Measurements from ENCODE around the gene TFDP2.

Gene TFDP2

DNA sequence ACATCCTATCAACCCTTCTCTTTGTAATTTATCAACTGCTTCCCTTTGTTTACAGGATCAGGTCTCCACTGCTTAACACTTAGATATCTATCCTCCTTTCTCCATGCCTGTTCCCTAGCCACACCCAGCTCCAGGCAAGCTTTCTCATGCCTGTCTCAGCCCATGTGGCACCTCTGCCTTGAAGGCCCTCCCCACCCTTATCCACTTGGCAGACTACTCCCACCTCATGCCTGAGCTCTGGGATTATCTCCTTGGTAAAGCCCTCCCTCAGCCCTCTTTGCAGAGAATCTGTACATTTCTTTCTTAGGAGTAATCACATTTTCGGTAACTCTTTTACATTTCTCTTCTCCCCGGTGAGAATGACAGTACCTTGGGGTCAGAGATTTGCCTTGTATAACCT lies 176.9 kb downstream of the TFDP2 start:
- DNase-seq (ENCODE audit: low read depth in 2 of 2, low spot score in 1 of 2) = no peak

DNA sequence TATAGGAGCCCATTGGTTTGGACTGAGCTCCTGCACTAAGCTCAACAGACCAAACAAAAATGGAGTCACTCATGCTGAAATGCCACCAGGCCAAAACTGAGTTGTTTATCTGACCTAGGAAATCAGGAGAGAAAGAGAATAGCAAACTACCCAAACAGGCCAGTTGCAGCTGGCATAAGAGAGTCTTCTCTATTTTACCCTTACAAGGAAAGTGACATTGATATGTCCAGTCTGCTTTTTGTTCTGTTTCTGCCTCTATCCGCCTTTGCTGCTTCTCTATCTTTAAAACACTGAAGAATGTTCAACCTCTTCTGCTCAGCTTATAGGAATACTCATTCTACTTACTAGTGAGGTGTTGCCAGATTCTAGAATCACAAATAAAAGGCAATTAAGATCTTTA lies 177.8 kb downstream of the TFDP2 start:
- DNase-seq (ENCODE audit: low read depth in 2 of 2, low spot score in 1 of 2) = no peak

DNA sequence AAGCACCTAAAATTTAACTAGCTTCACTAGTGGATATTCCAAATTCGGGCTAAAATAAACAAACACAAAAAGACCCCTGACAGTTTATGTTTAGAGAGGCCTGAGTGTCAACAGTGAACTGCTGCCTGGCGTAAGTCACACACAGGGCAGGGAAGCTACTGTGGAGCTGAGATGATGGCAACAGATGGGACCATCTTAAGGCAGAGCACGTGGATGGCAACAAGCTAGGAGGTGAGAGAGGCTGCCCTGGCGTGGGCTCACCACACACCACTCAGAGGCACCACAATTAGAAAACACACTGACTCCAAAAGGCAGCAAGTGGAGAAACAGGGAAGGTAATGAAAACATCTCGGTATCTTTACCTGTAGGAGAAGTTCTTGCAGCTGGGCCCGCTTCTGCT lies 179.6 kb downstream of the TFDP2 start:
- no peak for DNase-seq (ENCODE audit: low read depth in 2 of 2, low spot score in 1 of 2)

DNA sequence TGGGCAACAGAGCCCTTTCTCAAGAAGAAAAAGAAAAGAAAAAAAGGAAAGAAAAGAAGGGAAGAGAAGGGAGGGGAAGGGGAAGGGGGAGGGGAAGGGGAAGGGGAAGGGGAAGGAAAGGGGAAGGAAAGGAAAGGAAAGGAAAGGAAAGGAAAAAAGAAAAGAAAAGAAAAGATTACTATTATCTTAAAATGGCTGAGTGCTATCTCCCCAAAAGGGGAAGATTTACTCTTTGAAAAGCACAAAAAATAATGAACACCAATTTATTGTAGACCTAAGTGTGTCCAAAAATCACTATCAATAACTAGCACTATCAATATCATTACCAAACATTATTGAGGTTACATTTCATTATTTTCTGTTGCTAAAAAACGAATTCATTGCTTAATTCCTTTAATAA lies 183.9 kb downstream of the TFDP2 start:
- no peak for DNase-seq (ENCODE audit: low read depth in 2 of 2, low spot score in 1 of 2)

DNA sequence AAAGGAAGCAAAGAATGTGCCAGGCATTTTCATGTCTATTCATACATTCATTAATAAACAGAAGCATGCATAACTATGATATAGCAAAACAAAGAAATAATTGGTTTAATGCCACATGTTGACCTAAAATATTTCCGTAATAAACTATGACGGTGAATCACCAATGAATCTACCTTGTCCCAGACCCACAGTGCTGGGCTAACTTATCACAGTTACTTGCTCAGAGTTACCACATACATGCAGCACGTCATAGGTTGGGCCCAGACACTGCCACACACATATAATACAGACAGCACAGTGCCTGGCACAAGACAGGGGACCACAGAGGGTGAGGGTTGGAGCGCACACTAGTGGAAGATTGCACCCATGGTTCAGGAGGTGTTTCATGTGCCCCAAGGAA lies 186.0 kb downstream of the TFDP2 start:
- no peak for DNase-seq (ENCODE audit: low read depth in 2 of 2, low spot score in 1 of 2)

DNA sequence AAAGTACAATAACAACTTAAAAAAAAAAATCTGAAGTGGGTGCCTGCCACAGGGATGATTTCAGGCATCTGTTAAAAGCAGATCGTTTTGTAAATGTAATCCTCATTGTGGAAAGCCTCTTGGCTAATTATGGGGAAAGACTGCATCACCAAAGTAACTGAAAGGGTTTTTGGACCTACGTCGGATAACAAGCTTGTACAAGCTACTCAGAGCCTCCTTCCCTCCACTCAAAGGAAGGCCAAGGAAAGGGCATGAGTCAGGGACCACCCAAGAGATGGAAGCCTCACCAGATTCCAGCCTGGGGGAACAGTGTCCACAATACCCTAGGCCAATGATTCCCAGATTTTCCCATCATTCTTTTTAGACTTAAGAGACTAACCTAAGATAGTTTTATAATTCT lies 188.6 kb downstream of the TFDP2 start:
- no peak for DNase-seq (ENCODE audit: low read depth in 2 of 2, low spot score in 1 of 2)

DNA sequence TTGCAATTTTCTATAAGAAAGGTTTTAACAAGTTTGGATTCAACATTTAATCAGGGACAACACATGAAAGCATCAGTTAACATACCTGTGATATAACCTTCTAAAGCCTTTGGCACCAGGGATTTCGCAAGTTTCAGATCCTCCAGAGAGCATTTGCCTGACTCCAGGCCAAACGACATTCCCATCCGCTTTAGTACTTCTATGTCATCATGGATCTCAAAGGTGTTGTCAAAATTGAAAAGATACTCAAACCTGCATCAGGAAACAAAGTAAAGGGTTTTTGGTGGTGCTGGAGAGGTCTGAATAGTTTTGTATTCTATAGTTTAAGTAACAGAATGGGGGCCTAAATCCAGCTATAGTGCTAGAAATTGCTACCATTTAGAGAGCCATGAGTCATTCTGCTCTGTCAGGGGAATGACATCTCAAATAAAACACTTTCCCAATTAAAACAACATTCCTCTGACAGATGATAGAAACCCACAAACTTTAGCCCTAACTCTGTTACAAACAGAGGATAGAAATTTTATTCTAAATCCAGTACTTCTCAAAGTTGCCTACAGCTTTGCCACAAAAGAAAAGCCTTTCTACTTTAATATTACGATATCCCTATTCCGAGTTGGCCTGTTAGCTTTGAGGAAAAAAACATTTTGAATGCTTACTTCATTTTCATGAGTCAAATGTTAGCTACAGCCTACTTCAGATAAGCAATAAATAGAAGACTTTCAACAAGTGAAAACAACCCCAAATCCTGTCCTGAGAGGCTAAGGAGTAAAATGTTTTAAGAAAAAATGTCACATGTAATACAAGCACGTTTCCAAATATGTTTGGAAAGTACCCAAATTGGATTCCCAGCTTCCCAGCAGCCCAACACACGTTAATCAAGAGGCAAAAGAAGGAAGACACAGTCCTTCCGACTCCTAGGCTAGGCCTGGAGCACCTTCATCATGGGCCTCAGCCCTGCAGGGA lies 189.5 kb downstream of the TFDP2 start:
- DNase-seq (ENCODE audit: low read depth in 2 of 2, low spot score in 1 of 2) = no peak

DNA sequence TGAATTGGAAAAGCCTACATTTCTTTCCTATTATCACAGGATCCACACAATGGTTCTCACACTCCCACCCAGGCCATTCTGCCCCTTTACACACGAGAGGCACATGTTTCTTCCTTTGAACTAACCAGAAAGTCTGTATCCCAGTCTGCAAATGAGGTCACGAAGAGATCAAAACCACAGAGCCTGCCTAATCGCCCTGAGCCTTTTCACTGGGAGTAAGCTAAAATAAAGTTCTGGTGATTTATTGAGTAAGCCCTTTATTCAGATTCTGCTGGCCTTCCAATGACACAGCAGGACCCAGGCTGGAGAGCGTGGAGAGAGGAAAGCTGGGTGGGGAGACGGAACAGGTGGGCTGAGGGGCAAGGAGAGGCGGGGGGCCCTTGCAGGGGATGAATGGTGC lies 194.2 kb downstream of the TFDP2 start:
- no peak for DNase-seq (ENCODE audit: low read depth in 2 of 2, low spot score in 1 of 2)

DNA sequence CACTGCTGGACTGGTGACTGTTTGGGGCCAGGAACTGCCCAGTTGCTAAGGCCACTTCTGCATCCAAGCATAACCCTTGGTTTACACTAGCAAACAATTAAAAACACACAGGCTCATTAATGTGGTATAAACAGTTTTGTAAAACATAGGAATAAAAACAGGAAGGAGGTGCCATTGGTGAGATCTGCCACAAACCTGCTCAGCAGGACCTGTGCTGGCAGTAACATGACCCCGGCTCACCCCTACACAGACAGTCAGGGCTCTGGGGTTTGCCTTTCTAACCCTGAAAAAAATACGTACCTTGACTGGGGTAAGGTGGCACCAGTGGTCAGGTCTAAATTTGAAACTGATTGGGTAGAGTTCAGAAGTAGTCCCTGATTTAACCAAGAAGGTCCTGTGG lies 196.7 kb downstream of the TFDP2 start:
- DNase-seq (ENCODE audit: low read depth in 2 of 2, low spot score in 1 of 2) = no peak

DNA sequence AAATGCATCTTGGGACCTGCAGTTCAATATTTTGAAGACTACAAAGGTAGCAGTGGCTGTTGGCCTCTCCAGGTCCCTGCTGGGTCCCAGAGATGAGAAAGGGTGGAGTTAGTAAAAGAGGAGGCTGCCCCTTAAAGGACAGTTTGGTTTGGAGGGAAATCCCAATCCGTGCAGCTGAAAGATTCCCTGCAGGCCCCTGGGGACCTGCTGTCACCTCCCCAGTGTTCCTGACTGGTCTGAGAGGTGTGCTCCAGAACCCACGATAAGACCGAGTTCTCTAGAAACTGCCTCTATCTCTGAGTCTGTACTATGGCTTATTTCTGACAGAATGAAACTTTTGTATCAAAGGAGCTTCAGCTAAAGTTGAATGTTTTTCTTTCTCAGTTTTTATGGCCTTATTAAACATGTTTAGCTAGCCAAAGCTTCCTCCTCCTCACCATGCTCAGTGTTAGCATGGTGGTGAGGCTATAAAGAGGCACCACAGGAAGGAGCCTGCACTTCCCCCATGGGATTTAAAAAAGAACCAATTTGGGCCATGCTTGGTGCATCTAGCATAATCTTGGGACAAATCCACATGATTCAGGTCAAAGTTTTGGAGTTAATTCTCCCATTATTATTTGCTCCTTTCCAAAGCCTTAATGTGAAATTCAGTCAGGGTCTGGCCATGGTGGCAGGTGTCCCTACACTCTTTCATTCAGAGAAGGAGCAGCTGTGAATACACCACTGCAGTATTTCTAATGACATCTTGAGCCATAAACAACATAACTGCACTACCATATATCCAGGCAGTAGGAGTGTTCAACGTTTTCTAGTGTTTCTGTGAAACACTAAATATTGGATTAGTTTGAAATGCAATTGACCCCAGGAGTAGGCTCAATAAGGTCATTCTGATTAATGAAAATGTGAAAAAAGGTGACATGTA lies 198.5 kb downstream of the TFDP2 start:
- DNase-seq (ENCODE audit: low read depth in 2 of 2, low spot score in 1 of 2) = no peak

DNA sequence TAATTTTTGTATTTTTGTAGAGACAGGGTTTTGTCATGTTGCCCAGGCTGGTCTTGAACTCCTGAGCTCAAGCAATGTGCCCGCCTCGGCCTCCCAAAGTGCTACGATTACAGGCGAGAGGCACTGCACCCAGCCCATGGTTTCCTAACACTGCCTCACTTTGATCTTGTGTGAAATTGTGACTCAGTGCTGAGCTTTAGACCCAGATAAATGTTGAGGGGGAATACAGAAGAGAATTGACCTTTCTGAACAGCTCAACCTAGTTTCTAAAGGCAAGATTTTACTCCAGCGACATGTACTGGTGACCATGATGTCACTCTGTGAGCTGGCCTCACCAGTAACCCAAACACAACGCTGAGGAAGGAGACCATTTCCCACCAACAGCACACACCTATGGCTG lies 199.4 kb downstream of the TFDP2 start:
- no peak for DNase-seq (ENCODE audit: low read depth in 2 of 2, low spot score in 1 of 2)

DNA sequence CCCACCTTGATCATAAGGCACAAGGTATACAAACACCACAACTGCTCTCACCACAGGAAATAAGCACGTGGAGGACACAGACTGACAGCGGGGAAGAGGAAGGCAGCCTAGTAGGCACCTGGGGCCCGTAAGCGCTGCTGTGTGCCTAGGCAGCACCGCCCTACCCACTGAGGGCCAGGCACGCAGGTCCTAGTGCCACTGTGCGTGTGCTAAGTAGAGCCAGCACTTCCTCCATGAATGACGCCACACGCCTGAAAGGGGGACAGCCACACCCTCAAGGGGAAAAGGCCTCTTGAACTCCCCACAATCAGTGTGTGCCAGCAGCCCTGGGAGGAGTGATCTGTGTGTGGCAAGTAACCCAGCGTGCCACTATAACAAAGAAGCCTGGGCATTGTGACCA lies 199.9 kb downstream of the TFDP2 start:
- no peak for DNase-seq (ENCODE audit: low read depth in 2 of 2, low spot score in 1 of 2)

DNA sequence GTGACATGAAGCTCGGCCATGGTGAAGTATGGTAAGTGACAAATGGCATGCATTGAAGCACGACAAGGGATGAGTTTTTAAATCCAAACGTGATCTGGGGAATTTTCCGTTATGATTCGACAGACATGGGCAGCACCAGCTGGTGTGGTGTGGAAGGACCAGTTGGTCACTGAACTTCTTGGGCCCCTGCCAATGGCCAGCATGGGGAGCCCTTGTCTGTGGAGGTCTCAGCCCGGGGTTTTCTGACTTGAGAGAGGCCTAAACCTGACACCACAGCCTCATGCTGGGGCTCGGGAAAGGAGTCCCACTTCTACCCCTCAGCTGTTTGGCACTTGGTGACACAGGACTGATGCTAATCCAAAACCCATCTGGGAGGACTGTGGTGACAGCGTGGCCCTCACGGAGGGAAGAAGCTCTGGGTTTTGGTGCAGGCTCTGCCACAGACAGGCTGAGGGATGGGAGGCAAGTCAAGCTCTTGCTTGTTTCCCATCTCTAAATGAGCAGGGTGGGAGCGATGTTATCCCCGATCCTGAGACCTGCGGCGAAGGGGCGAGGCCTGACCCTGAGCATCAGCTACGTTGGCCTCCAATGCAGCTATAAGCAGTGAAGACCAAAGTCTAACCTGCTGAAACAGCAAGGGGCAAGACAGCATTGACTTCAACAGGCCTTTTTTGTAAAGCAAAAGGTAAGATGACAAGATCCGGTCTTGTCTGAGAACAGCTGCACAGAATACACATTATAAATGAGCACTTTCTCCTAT lies 203.4 kb downstream of the TFDP2 start:
- DNase-seq (ENCODE audit: low read depth in 2 of 2, low spot score in 1 of 2) = no peak

DNA sequence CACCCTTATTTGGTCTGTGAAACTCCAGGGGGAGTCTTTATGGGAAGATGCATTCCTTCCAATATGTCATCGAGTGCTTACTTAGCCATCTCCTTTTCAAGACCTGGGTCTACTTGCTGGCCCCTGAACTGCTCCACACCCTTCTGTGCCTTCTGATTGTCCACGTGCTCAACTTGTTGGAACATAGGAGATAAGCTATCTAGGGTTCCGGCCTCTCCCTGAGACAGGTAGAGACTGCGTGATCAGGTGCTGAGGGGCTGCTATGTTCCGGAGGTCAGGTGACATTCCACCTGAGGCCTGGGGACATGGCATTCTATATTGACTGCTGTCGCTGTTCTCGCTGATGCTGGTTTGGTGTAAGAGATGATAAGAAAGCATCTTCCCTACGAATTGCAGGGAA lies 207.3 kb downstream of the TFDP2 start:
- DNase-seq (ENCODE audit: low read depth in 2 of 2, low spot score in 1 of 2) = no peak

DNA sequence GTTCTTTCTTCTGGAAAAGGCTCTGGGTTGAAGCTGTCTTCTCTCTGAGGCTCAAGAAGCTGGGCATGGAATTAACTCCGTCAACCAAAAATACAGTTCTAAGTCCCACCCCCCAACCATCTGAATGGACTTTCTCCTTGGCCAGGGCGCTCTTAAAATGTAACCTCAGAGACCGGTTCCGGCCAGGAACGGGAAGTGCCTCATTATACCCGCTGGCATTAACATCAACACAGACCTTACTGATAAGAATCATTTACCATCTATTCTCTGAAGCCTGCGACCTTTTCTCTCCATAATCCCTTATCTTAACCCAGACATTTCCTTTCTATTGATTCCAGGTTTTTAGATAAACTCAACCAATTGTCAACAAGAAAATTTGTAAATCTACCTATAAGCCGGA lies 208.3 kb downstream of the TFDP2 start:
- DNase-seq (ENCODE audit: low read depth in 2 of 2, low spot score in 1 of 2) = no peak

DNA sequence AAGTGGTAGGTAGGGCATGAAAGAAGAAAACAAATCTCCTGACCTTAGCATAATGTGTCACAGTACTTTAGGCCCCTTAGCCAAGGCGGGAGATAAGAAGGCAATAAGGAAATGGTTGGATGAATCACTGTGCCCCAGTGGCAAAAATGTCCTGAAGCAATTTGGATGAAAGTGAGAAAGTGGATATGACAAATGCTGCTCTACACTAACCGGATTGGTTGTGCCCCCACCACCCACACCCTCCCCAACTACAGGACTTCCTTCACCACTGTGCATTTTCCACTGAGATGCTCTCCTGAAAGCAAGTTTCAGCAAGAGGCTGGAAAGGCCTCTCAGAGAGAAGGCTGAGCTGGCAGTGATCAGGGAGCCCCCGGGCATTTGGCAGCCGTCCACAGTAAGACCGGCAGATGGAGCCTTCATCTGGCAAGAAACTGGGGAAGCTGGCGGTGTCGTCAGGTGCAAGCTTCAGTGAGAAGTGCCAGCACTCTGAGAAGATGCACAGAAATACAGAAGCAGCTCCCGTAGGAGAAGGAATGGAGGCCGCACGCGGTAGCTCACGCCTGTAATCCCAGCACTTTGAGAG lies 209.1 kb downstream of the TFDP2 start:
- DNase-seq (ENCODE audit: low read depth in 2 of 2, low spot score in 1 of 2) = no peak

DNA sequence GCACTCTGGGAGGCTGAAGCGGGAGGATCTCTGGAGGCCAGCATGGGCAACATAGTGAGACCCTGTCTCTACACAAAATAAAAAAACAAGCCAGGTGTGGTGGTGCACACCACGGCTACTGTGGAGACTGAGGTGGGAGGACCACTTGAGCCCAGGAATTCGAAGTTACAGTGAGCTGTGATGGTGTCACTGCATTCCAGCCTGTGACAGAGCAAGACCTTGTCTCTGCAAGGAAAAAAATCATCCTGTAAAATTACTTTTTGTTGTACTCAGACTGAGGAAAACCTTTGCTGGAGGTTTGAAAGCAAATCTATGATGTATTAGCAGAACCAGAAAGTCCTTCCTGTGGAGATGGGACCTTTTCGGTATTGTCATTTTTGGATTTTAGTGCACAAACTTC lies 209.6 kb downstream of the TFDP2 start:
- DNase-seq (ENCODE audit: low read depth in 2 of 2, low spot score in 1 of 2) = no peak

DNA sequence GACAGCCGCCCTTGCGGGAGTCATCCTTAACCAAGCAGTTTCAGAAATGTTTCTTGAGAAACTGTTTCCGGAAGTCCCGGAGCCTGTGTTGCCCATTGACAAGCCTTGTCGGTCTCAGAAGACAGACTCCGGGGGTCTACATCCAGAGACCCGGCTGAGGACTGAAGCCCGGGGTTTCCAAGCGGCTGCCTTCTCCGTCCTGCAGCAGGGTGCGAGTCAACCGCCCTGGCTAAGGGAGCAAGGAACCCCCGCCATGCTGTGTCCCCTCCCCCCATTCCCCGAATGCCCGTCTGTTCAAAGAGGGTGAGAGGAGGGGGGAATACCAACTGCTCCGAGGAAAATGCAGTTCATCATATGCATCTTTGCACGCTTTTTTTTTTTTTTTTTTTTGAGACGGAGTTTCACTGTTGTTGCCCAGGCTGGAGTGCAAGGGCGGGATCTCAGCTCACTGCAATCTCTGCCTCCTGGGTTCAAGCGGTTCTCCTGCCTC lies 211.3 kb downstream of the TFDP2 start:
- no peak for DNase-seq (ENCODE audit: low read depth in 2 of 2, low spot score in 1 of 2)

DNA sequence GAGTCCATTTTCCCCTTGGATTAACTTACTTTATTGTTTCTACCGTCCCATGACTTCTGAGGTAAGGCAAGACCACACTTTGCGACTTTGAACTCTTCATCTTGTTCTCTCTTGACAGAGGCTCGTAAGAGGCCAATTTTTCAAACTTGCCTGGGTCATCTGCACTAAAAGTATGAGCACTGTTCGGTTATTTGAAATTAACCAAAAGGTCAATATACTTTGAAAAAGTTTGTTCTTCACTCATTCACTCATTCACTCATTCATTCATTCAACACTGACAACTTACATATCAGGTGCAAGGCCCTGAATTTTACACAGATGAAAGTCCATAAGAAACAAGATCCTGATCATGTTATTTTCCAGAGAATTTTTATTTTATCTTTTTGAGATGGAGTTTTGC lies 215.0 kb downstream of the TFDP2 start:
- no peak for DNase-seq (ENCODE audit: low read depth in 2 of 2, low spot score in 1 of 2)

DNA sequence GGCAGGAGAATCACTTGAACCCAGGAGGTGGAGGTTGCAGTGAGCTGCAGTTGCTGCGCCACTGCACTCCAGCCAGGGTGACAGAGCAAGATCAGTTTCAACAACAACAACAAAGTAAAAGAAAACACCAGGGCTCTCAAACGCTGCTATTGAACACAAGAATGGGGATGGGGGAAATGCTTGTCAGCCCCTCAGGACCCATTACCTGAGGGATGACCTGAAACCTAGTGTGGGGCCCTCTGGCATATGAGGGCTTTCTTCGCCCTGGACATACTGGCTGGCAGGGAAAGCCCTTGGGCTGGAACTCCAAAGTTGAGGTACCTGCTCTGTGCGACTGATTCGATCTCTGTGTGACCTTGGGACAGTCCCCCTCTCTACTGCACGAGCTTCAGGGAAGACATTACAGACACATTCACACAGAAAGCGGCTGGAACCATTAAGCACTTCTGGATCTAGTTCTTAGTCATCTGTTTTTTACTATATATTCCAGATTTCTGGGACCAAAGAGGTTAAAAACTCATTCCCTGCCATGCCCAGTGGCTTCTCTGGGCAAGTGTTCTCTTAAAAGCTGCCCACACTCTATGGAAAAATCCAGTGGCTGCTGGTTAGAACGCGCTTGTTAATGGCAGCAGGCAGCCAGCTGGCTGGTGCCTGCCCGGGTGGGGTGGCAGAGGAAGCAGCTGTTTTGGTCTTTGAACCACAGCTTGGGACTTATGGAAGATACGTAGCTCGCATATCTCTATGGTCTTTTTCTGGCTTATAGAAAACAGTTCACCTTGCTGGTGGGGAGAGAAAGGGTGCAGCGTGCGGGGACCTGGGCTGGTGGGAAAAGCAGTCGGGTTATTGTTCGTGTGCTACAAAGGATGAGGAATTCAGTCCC lies 215.7 kb downstream of the TFDP2 start:
- no peak for DNase-seq (ENCODE audit: low read depth in 2 of 2, low spot score in 1 of 2)
